ENCODE measurements around the gene COPZ2.

GRCh38 chr17:48054238-48055185 is 16.9 kb upstream of the COPZ2 start:
- no peak for TF ChIP-seq POLR2A (IDR thresholded peaks at IDR 0.05)
- TF ChIP-seq, protein P1, sequence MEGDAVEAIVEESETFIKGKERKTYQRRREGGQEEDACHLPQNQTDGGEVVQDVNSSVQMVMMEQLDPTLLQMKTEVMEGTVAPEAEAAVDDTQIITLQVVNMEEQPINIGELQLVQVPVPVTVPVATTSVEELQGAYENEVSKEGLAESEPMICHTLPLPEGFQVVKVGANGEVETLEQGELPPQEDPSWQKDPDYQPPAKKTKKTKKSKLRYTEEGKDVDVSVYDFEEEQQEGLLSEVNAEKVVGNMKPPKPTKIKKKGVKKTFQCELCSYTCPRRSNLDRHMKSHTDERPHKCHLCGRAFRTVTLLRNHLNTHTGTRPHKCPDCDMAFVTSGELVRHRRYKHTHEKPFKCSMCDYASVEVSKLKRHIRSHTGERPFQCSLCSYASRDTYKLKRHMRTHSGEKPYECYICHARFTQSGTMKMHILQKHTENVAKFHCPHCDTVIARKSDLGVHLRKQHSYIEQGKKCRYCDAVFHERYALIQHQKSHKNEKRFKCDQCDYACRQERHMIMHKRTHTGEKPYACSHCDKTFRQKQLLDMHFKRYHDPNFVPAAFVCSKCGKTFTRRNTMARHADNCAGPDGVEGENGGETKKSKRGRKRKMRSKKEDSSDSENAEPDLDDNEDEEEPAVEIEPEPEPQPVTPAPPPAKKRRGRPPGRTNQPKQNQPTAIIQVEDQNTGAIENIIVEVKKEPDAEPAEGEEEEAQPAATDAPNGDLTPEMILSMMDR (IDR thresholded peaks at IDR 0.05), result peak in 1 of 5 experiments; percentile 8
